H1 (cell line): Measurements from ENCODE around the gene NAV3. TPM values are rescaled to one million over a fixed set of nuclear protein-coding genes. Genes with fewer than 3 reads are reported as not detected.

Source experiments
- CTCF ChIA-PET: fragments of 300-600 bp; sonication (Branson Sonifier 250); formaldehyde crosslinking; loops from one replicate; lab custom pipeline; 2021; ENCODE audit not compliant: partially characterized antibody; lab: Charles Lee
- POLR2A ChIA-PET: fragments of 300-600 bp; sonication (Branson Sonifier 250); formaldehyde crosslinking; loops from one replicate; lab custom pipeline; 2021; ENCODE audit warnings: inconsistent platforms; ENCODE audit not compliant: partially characterized antibody; lab: Charles Lee
- DNase-seq, 2 experiments: peaks; one replicate each; pipeline versions ENCODE4 v3.0.0 to v3.0.0-alpha.2; 2010 to 2022; ENCODE audit warnings: low spot score in 2 of 2, low read depth in 1 of 2, mixed read lengths in 1 of 2
- FAIRE-seq: peaks from 2 replicates; lab custom pipeline; 2011; peaks lifted over from hg19 to GRCh38; lab: Jason Lieb, UNC
- H2AFZ ChIP-seq: 2 replicates; pipeline ENCODE4 v1.8.1; 2012; ENCODE audit warnings: low read length, inconsistent platforms
- H2AK5ac ChIP-seq: 2 replicates; pipeline ENCODE4 v1.6.1; 2013; ENCODE audit warnings: low read depth, low read length
- H2BK120ac ChIP-seq: replicated peaks from 2 replicates; pipeline ENCODE3; 2013; ENCODE audit warnings: low read depth, low read length, inconsistent platforms
- H2BK12ac ChIP-seq: 2 replicates; pipeline ENCODE4 v1.6.1; 2013; ENCODE audit warnings: low read depth, low read length
- H2BK15ac ChIP-seq: 2 replicates; pipeline ENCODE4 v1.6.1; 2013; ENCODE audit warnings: low read length
- H2BK20ac ChIP-seq: 2 replicates; pipeline ENCODE4 v1.6.1; 2013; ENCODE audit warnings: low read length
- H2BK5ac ChIP-seq: 2 replicates; pipeline ENCODE4 v1.6.1; 2013; ENCODE audit warnings: low read depth, low read length
- H3K14ac ChIP-seq: 2 replicates; pipeline ENCODE4 v1.6.1; 2013; ENCODE audit warnings: inconsistent platforms; ENCODE audit not compliant: insufficient read length
- H3K18ac ChIP-seq: 2 replicates; pipeline ENCODE4 v1.6.1; 2013; ENCODE audit warnings: low read length; ENCODE audit errors: extremely low read depth
- H3K23ac ChIP-seq: 2 replicates; pipeline ENCODE4 v1.6.1; 2013; ENCODE audit warnings: inconsistent platforms; ENCODE audit not compliant: insufficient read length
- H3K23me2 ChIP-seq: 2 replicates; pipeline ENCODE4 v1.6.1; 2013; ENCODE audit warnings: low read depth, low read length
- H3K27ac ChIP-seq: 2 replicates; pipeline ENCODE4 v1.6.1; 2011; ENCODE audit warnings: low read depth, low read length, inconsistent platforms
- H3K27me3 ChIP-seq, 4 experiments: replicated peaks in 1 of 4; 1 replicate in 1 of 4; 2 replicates in 3 of 4; pipeline versions ENCODE4 v1.6.1 to v1.8.1; 2011 to 2013; ENCODE audit warnings: low read length in 3 of 4, mild to moderate bottlenecking in 3 of 4, inconsistent platforms in 2 of 4, mixed read lengths in 2 of 4, moderate library complexity in 1 of 4; ENCODE audit not compliant: control insufficient read depth in 3 of 4, insufficient read depth in 3 of 4; ENCODE audit errors: extremely low read depth in 1 of 4
- H3K36me3 ChIP-seq, 4 experiments: 2 replicates each; pipeline versions ENCODE4 v1.6.1 to v1.8.1; 2011 to 2013; ENCODE audit warnings: mild to moderate bottlenecking in 4 of 4, low read length in 3 of 4, moderate library complexity in 2 of 4, control low read depth in 1 of 4, inconsistent platforms in 1 of 4; ENCODE audit not compliant: insufficient read depth in 4 of 4, control insufficient read depth in 2 of 4
- H3K4ac ChIP-seq: replicated peaks from 2 replicates; pipeline ENCODE3; 2013; ENCODE audit warnings: low read length, low read depth, mixed read lengths, inconsistent platforms; ENCODE audit not compliant: insufficient read length
- H3K4me1 ChIP-seq, 4 experiments: replicated peaks in 1 of 4; 1 replicate in 1 of 4; 2 replicates in 3 of 4; pipeline versions ENCODE4 v1.6.1 to v1.8.1; 2011 to 2013; ENCODE audit warnings: low read length in 3 of 4, inconsistent platforms in 2 of 4, mixed read lengths in 1 of 4; ENCODE audit not compliant: insufficient read depth in 4 of 4, control insufficient read depth in 3 of 4
- H3K4me2 ChIP-seq, 2 experiments: 2 replicates each; pipeline versions ENCODE4 v1.6.1 to v1.8.1; 2011 to 2013; ENCODE audit warnings: low read depth in 2 of 2, low read length in 2 of 2, control low read depth in 1 of 2, inconsistent platforms in 1 of 2, mild to moderate bottlenecking in 1 of 2; ENCODE audit not compliant: insufficient read depth in 1 of 2
- H3K4me3 ChIP-seq, 4 experiments: fragments of 200-600, 300-600 bp in 1 of 4; sonication (generic), shearing (Covaris generic), sonication (Bioruptor Twin) in 1 of 4; 2 replicates each; pipeline versions ENCODE4 v1.5.1 to v1.8.1; 2011 to 2016; ENCODE audit warnings: low read length in 4 of 4, low read depth in 3 of 4, control low read depth in 2 of 4, inconsistent platforms in 2 of 4, mild to moderate bottlenecking in 2 of 4, mixed read lengths in 1 of 4, moderate library complexity in 1 of 4; ENCODE audit not compliant: insufficient read depth in 2 of 4; ENCODE audit errors: extremely low read depth in 1 of 4
- H3K56ac ChIP-seq: replicated peaks from 2 replicates; pipeline ENCODE3; 2013; ENCODE audit warnings: low read depth, mild to moderate bottlenecking, mixed read lengths, low read length, inconsistent platforms; ENCODE audit not compliant: insufficient read length
- H3K79me1 ChIP-seq: 2 replicates; pipeline ENCODE4 v1.6.1; 2013; ENCODE audit warnings: low read depth, low read length, control low read depth
- H3K79me2 ChIP-seq, 2 experiments: 2 replicates each; pipeline versions ENCODE4 v1.6.1 to v1.8.1; 2012 to 2013; ENCODE audit warnings: low read length in 2 of 2, mild to moderate bottlenecking in 2 of 2, inconsistent platforms in 1 of 2; ENCODE audit not compliant: insufficient read depth in 2 of 2, control insufficient read depth in 1 of 2
- H3K9ac ChIP-seq, 4 experiments: replicated peaks in 1 of 4; 1 replicate in 1 of 4; 2 replicates in 3 of 4; pipeline versions ENCODE4 v1.6.1 to v1.8.1; 2011 to 2013; ENCODE audit warnings: low read depth in 3 of 4, low read length in 3 of 4, control low read depth in 2 of 4, mild to moderate bottlenecking in 2 of 4, moderate library complexity in 2 of 4, inconsistent platforms in 1 of 4; ENCODE audit errors: extremely low read depth in 1 of 4
- H3K9me3 ChIP-seq, 2 experiments: 2 replicates each; pipeline versions ENCODE4 v1.6.1 to v1.8.1; 2012 to 2013; ENCODE audit warnings: mild to moderate bottlenecking in 2 of 2, moderate library complexity in 2 of 2, control low read depth in 1 of 2, inconsistent platforms in 1 of 2, low read depth in 1 of 2, low read length in 1 of 2, mixed read lengths in 1 of 2; ENCODE audit not compliant: insufficient read depth in 2 of 2
- H4K20me1 ChIP-seq, 2 experiments: replicated peaks in 1 of 2; 2 replicates each; pipeline versions ENCODE3 to v1.8.1; 2011 to 2013; ENCODE audit warnings: inconsistent platforms in 2 of 2, low read length in 2 of 2, mild to moderate bottlenecking in 1 of 2; ENCODE audit not compliant: insufficient read depth in 2 of 2, control insufficient read depth in 1 of 2
- H4K5ac ChIP-seq: 2 replicates; pipeline ENCODE4 v1.6.1; 2013; ENCODE audit warnings: low read length, low read depth, mixed read lengths, inconsistent platforms; ENCODE audit not compliant: insufficient read length
- H4K8ac ChIP-seq: 2 replicates; pipeline ENCODE4 v1.8.0; 2013; ENCODE audit warnings: mild to moderate bottlenecking, moderate library complexity, low read length, inconsistent platforms; ENCODE audit not compliant: insufficient read depth; ENCODE audit errors: extremely low read depth
- H4K91ac ChIP-seq: replicated peaks from 2 replicates; pipeline ENCODE3; 2013; ENCODE audit warnings: low read length, mixed read lengths, inconsistent platforms; ENCODE audit not compliant: insufficient read length
- ASH2L ChIP-seq: fragments of 200-600, 300-600 bp; sonication (generic); IDR thresholded peaks from one replicate; pipeline ENCODE4 v1.7.1; 2017; ENCODE audit warnings: low read length
- HDAC2 ChIP-seq, 2 experiments: fragments of 300-600 bp in 1 of 2; sonication (generic) in 1 of 2; IDR thresholded peaks; 2 replicates each; pipeline ENCODE4 v1.6.1; 2011 to 2012; ENCODE audit warnings: low read depth in 2 of 2, low read length in 2 of 2, mild to moderate bottlenecking in 2 of 2, moderate library complexity in 2 of 2, borderline replicate concordance in 1 of 2, inconsistent platforms in 1 of 2
- JUN ChIP-seq: IDR thresholded peaks from 2 replicates; pipeline ENCODE4 v1.6.1; 2011; ENCODE audit warnings: low read depth, mild to moderate bottlenecking, improper control_type of control experiment, low read length
- KDM4A ChIP-seq: IDR thresholded peaks from one replicate; pipeline ENCODE4 v1.7.1; 2012; ENCODE audit warnings: low read depth, mild to moderate bottlenecking, moderate library complexity, low read length, inconsistent platforms; ENCODE audit not compliant: severe bottlenecking
- RNF2 ChIP-seq: fragments of 200-900, 300-1000 bp; sonication (generic); IDR thresholded peaks from 2 replicates; pipeline ENCODE4 v1.7.1; 2016; ENCODE audit warnings: borderline replicate concordance, low read depth, mild to moderate bottlenecking, antibody characterized with exemption, low read length; ENCODE audit not compliant: poor library complexity, severe bottlenecking; ENCODE audit errors: missing control alignments
- SRF ChIP-seq: IDR thresholded peaks from 2 replicates; pipeline ENCODE4 v1.6.1; 2011; ENCODE audit warnings: mild to moderate bottlenecking, low read depth, low read length, moderate library complexity
- TAF7 ChIP-seq: optimal IDR thresholded peaks from 2 replicates; pipeline ENCODE3; 2011; ENCODE audit warnings: low read depth, mild to moderate bottlenecking, inconsistent platforms, low read length, moderate library complexity, borderline replicate concordance
- WGBS, 2 experiments: shearing (Covaris generic) in 1 of 2; methylation state at CpG; one replicate each; pipeline versions ENCODE4 v1.1.6 to v1.1.7; 2013 to 2015; ENCODE audit warnings: low lambda C conversion rate in 2 of 2, mixed read lengths in 2 of 2, inconsistent platforms in 1 of 2, low coverage in 1 of 2, missing lambda C conversion rate in 1 of 2; ENCODE audit not compliant: insufficient replicate concordance in 2 of 2, insufficient coverage in 1 of 2, insufficient read length in 1 of 2; ENCODE audit errors: extremely low coverage in 1 of 2, missing lambda C conversion rate in 1 of 2; 5-methylcytosine and 5-hydroxymethylcytosine counted together
- polyA plus RNA-seq, 7 experiments: library from polyadenylated mRNA; depleted of rRNA in 3 of 7; stranded (reverse) in 5 of 7; unstranded in 2 of 7; fragments of >200 nt in 5 of 7; fragments of 200-250 nt in 2 of 7; gene quantifications; 1 replicate in 5 of 7; 2 replicates in 1 of 7; 4 replicates in 1 of 7; pipeline versions ENCODE4 v1.2.1 to v1.2.3, GENCODE V29; 2011 to 2013; ENCODE audit warnings: missing spikeins in 2 of 7, mixed read lengths in 2 of 7
- total RNA-seq: library from RNA; stranded (reverse); fragmentation: NEBNext Ultra II Directional; extraction: Animal tissue kit (Norgen Biotek cat#: 25700); gene quantifications from 2 replicates; pipeline ENCODE4 v1.2.1, GENCODE V29; 2021
- TF ChIP-seq, protein P1 (sequence below): IDR thresholded peaks from 2 replicates; pipeline ENCODE4 v1.6.1; 2012; ENCODE audit warnings: low read length, inconsistent platforms
- TF ChIP-seq, protein P2 (sequence below), 3 experiments: IDR thresholded peaks; 1 replicate in 2 of 3; 2 replicates in 1 of 3; pipeline versions ENCODE4 v1.5.1 to v1.6.1; 2011; ENCODE audit warnings: low read length in 3 of 3, mild to moderate bottlenecking in 3 of 3, inconsistent platforms in 2 of 3, low read depth in 1 of 3, moderate library complexity in 1 of 3; ENCODE audit not compliant: insufficient read depth in 1 of 3; ENCODE audit errors: control extremely low read depth in 1 of 3

NAV3 gene
- total and polyA plus RNA-seq, 2 of the 8 experiments (the other 6 are each of a cell fraction or from before 2014, with no cell fraction given), result 0.47 to 5.0 TPM

- H3K4ac ChIP-seq, result no peak overlapping the region
- H3K23me2 ChIP-seq, result no peaks in the 10 kb centered on the region
- FAIRE-seq, result no peak
- H3K27ac ChIP-seq, result no peak overlapping the region
- H3K14ac ChIP-seq, result no peak overlapping the region
- H2BK12ac ChIP-seq, result no peak overlapping the region
- H3K9ac ChIP-seq, result no peak overlapping the region
- ChIA-PET POLR2A (no interaction called here), CTCF (interaction anchor here (0.6 kb wide), 1 partner anchor 267 kb away, joined by 3 read pairs; no protein-coding TSS in a partner anchor)
- H3K23ac ChIP-seq, result no peak overlapping the region
- no peak overlapping the region for H4K8ac ChIP-seq
- no peak overlapping the region for H3K4me3 ChIP-seq
- no peaks in the 10 kb centered on the region for H3K4me1 ChIP-seq
- no peak overlapping the region for H2BK20ac ChIP-seq
- H2AFZ ChIP-seq, result no peak overlapping the region
- no peaks in the 10 kb centered on the region for H3K79me1 ChIP-seq
- no peaks in the 10 kb centered on the region for H3K9me3 ChIP-seq
- H4K91ac ChIP-seq, result no peak overlapping the region
- H2BK120ac ChIP-seq, result no peak overlapping the region
- H3K36me3 ChIP-seq, result no peaks in the 10 kb centered on the region
- no peak overlapping the region for H3K56ac ChIP-seq
- DNase-seq, result no peak
- no peak overlapping the region for H2BK15ac ChIP-seq
- no peaks in the 10 kb centered on the region for H3K27me3 ChIP-seq
- no peak overlapping the region for H2BK5ac ChIP-seq
- WGBS, 2 experiments, result 65% methylated on average over 4 of the region's 4 CpGs; no CpG with 5 or more reads in 1 of the 2 experiments
- no peak overlapping the region for H3K4me2 ChIP-seq
- no peak overlapping the region for H3K18ac ChIP-seq
- no peak overlapping the region for H4K5ac ChIP-seq
- H2AK5ac ChIP-seq, result no peak overlapping the region
- H4K20me1 ChIP-seq, result no peaks in the 10 kb centered on the region
- no peaks in the 10 kb centered on the region for H3K79me2 ChIP-seq
- TF ChIP-seq KDM4A, result no peak
- no peak for TF ChIP-seq SRF
- TF ChIP-seq, protein P1, sequence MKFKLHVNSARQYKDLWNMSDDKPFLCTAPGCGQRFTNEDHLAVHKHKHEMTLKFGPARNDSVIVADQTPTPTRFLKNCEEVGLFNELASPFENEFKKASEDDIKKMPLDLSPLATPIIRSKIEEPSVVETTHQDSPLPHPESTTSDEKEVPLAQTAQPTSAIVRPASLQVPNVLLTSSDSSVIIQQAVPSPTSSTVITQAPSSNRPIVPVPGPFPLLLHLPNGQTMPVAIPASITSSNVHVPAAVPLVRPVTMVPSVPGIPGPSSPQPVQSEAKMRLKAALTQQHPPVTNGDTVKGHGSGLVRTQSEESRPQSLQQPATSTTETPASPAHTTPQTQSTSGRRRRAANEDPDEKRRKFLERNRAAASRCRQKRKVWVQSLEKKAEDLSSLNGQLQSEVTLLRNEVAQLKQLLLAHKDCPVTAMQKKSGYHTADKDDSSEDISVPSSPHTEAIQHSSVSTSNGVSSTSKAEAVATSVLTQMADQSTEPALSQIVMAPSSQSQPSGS, result no peak
- TF ChIP-seq TAF7, result no peak
- no peak for TF ChIP-seq ASH2L
- no peak for TF ChIP-seq JUN
- TF ChIP-seq RNF2, result no peak
- TF ChIP-seq, protein P2, sequence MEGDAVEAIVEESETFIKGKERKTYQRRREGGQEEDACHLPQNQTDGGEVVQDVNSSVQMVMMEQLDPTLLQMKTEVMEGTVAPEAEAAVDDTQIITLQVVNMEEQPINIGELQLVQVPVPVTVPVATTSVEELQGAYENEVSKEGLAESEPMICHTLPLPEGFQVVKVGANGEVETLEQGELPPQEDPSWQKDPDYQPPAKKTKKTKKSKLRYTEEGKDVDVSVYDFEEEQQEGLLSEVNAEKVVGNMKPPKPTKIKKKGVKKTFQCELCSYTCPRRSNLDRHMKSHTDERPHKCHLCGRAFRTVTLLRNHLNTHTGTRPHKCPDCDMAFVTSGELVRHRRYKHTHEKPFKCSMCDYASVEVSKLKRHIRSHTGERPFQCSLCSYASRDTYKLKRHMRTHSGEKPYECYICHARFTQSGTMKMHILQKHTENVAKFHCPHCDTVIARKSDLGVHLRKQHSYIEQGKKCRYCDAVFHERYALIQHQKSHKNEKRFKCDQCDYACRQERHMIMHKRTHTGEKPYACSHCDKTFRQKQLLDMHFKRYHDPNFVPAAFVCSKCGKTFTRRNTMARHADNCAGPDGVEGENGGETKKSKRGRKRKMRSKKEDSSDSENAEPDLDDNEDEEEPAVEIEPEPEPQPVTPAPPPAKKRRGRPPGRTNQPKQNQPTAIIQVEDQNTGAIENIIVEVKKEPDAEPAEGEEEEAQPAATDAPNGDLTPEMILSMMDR (IDR thresholded peaks at IDR 0.05; ENCODE audit: control extremely low read depth in 1 of 3, insufficient read depth in 1 of 3, low read depth in 1 of 3, low read length in 3 of 3), result no peak
- no peak for TF ChIP-seq HDAC2 (IDR thresholded peaks at IDR 0.05; ENCODE audit: borderline replicate concordance in 1 of 2, low read depth in 2 of 2, low read length in 2 of 2)
Observed at GRCh38 chr12:77993658-77994057, 163.0 kb downstream of the NAV3 start.
